Pancreas (tissue), 10 donors: ENCODE results near the gene HLF. TPM values are rescaled to one million over a fixed set of nuclear protein-coding genes. Genes with fewer than 3 reads are reported as not detected.
A peak's percentile ranks its signal among the peaks of the same experiment; 100 is the strongest.

Experiments
- ATAC-seq, 4 donors: fragments of 200-7000 bp; cut with Tn5 transposase; one replicate each; pipeline versions ENCODE4 v1.8.0 to v1.9.1; 2020; ENCODE audit warnings: mild to moderate bottlenecking in 4 of 4, moderate library complexity in 4 of 4
- DNase-seq, 6 donors: peaks; one replicate each; pipeline ENCODE4 v3.0.0-alpha.2; 2020
- FAIRE-seq: peaks from 2 replicates; lab custom pipeline; 2012; peaks lifted over from hg19 to GRCh38; lab: Jason Lieb, UNC
- H3K27ac ChIP-seq, 4 donors: fragments of 200-600 bp; sonication (generic); 1 replicate in 3 of 4; 2 replicates in 1 of 4; pipeline versions ENCODE4 v1.5.0 to v1.8.0; 2020
- H3K27me3 ChIP-seq, 4 donors: fragments of 200-600 bp; one replicate each; pipeline ENCODE4 v1.8.0; 2021
- H3K36me3 ChIP-seq, 3 donors: fragments of 200-600 bp; sonication (generic) in 1 of 3; one replicate each; pipeline versions ENCODE4 v1.5.0 to v1.8.0; 2020 to 2021
- H3K4me1 ChIP-seq, 3 donors: fragments of 200-600 bp; one replicate each; pipeline ENCODE4 v1.8.0; 2021
- H3K4me3 ChIP-seq, 4 donors: fragments of 200-600 bp; sonication (generic) in 2 of 4; one replicate each; pipeline versions ENCODE4 v1.5.0 to v1.8.0; 2020 to 2021
- H3K9me3 ChIP-seq, 4 donors: fragments of 200-600 bp; one replicate each; pipeline ENCODE4 v1.8.0; 2021
- WGBS, 2 donors: extraction: QIAGEN DNeasy Blood & Tissue Kit; methylation state at CpG; one replicate each; pipeline ENCODE4 v1.1.7; 2013; 5-methylcytosine and 5-hydroxymethylcytosine counted together
- intact Hi-C, 3 donors: fragments of 100-400 bp; cut with DNase I; formaldehyde crosslinking; loops; one replicate each; pipeline versions ENCODE4 v1.11.1 to v1.14.2; 2022
- polyA plus RNA-seq, 2 donors: library from polyadenylated mRNA; stranded (reverse); fragments of 200-250 nt; gene quantifications; one replicate each; pipeline ENCODE4 v1.2.3, GENCODE V29; 2013
- total RNA-seq, 6 donors: library from RNA; stranded (reverse); fragmentation: NEBNext Ultra II Directional in 4 of 6; extraction: Animal tissue kit (Norgen Biotek cat#: 25700) in 4 of 6; gene quantifications; one replicate each; pipeline versions ENCODE4 v1.2.1 to v1.2.4, GENCODE V29; 2021 to 2023
- TF ChIP-seq, protein P1 (sequence below), 4 donors: fragments of 200-600 bp; sonication (generic) in 3 of 4; IDR thresholded peaks; one replicate each; pipeline versions ENCODE4 v1.5.0 to v1.8.0; 2021; ENCODE audit warnings: antibody characterized with exemption in 4 of 4
- donor health status: healthy with polysubstance abuse.
- donor health status: DM: no; HTN: no; CAD: no; lungs with moderate emphysema.
- donor health status: DM: no; HTN: no; CAD: no.
- donor health status: control.
- donor health status: control.
- donor health status: Bipolar disorder and iron deficiency.
- donor health status: DM: yes; HTN: yes; CAD: no.
- donor health status: DM: no; HTN: no; CAD: no.
- donor health status: DM: no; HTN: no; CAD: no.
- donor health status: DM: yes; HTN: yes; CAD: no.

Gene HLF
- total and polyA plus RNA-seq, 8 donors: 1.2 to 4.6 (median 2.2) TPM

DNA sequence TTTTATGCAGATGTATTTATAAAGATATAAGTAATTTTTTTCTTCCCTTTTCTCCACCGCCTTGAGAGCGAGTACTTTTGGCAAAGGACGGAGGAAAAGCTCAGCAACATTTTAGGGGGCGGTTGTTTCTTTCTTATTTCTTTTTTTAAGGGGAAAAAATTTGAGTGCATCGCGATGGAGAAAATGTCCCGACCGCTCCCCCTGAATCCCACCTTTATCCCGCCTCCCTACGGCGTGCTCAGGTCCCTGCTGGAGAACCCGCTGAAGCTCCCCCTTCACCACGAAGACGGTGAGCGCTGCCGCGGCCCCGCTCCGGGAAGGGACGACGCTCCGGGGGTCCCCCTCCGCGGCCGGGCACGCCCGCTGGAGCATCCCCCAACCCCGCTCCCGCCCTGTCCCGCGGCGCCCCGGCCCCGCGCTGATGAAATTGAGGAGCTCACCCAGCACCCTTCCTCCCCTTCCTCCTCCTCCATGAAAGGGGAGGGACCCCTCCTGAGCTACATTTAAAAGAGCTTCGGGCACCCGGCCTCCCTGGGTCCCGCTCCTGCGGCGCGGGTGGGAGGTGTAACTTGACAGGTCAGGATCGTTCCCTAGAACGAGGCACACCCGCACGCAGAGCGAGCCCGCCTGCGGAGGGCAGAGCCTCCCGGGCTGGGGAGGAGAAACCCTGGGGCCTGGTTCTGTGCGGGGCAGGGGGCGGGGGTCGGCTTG is 706 bp downstream of the HLF start:
- Histone ChIP-seq H3K27me3 (no peaks in the 10 kb centered on the region), H3K36me3 (no peaks in the 10 kb centered on the region), H3K4me1 (peaks cover 0 to 7% (median 5%) of the 10 kb centered on the region in 3 donors), H3K4me3 (peak overlapping the region; percentile 37 to 64 (median 46)), H3K9me3 (no peaks in the 10 kb centered on the region), H3K27ac (peak overlapping the region in 2 of 4 donors; percentile 10 to 22)
- intact Hi-C loops: no loop called here
- TF ChIP-seq, protein P1, sequence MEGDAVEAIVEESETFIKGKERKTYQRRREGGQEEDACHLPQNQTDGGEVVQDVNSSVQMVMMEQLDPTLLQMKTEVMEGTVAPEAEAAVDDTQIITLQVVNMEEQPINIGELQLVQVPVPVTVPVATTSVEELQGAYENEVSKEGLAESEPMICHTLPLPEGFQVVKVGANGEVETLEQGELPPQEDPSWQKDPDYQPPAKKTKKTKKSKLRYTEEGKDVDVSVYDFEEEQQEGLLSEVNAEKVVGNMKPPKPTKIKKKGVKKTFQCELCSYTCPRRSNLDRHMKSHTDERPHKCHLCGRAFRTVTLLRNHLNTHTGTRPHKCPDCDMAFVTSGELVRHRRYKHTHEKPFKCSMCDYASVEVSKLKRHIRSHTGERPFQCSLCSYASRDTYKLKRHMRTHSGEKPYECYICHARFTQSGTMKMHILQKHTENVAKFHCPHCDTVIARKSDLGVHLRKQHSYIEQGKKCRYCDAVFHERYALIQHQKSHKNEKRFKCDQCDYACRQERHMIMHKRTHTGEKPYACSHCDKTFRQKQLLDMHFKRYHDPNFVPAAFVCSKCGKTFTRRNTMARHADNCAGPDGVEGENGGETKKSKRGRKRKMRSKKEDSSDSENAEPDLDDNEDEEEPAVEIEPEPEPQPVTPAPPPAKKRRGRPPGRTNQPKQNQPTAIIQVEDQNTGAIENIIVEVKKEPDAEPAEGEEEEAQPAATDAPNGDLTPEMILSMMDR (IDR thresholded peaks at IDR 0.05): no peak
- WGBS, 2 donors: 4% methylated on average over 52 of the region's 52 CpGs
- FAIRE-seq (no peak), DNase-seq (peak in 5 of 6 donors; percentile 25 to 79 (median 35)), ATAC-seq (peak; percentile 10 to 57 (median 27))

DNA sequence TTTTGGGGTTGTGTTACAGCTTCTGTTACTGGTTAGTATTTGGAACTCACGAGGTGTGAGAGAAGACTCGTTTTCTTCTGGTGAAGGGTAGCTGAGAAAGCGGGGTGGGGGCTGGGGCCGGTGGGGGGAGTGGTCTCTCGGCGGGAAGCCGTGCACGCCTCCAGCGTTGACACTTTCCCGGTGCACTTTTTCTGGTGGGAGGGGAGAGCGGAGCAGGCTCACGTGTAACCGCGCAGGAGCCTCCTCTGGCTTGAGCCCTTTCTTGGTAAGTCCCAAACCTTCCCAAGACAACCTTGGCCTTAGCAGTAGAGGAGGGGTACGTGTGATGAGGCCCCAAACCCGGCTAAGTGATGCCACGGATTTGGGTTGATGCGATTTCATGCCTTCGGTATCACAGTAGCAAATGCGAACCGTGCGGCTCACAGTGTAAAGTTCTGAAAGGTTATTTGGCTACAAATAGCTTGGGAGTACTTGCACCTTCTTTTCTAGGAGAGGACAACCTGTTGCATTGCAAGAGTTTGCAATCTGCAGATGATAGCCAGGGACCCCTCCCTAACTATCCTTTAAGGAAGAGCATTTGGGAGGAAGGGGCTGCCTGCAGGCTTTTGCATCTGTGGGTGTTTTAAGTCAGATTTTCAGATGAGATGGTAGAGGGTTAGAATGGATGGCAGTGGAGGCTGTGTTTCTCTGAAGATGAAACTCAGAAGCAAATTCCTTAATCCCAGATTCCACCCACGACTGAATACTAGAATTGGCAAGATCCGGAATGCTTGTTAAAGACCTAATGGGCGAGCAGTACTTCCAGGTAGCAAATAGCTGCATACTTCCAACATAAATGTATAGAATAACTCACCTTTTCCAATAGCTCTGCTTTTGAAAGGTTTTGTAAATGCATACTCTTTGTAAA is 1.5 kb downstream of the HLF start:
- DNase-seq (peak in 1 of 6 donors; percentile 24), FAIRE-seq (no peak), ATAC-seq (no peak)
- peak overlapping the region in 2 of 4 donors; percentile 10 to 23 for H3K27ac ChIP-seq
- peaks cover 0 to 7% (median 5%) of the 10 kb centered on the region in 3 donors for H3K4me1 ChIP-seq
- no peaks in the 10 kb centered on the region for H3K9me3 ChIP-seq
- no peaks in the 10 kb centered on the region for H3K36me3 ChIP-seq
- H3K27me3 ChIP-seq: no peaks in the 10 kb centered on the region
- intact Hi-C loops: no loop called here
- WGBS, 2 donors: 38 to 44% methylated on average over 25 of the region's 25 CpGs
- TF ChIP-seq, protein P1 (IDR thresholded peaks at IDR 0.05): no peak
- H3K4me3 ChIP-seq: peak overlapping the region in 3 of 4 donors; percentile 37 to 64 (median 54)

DNA sequence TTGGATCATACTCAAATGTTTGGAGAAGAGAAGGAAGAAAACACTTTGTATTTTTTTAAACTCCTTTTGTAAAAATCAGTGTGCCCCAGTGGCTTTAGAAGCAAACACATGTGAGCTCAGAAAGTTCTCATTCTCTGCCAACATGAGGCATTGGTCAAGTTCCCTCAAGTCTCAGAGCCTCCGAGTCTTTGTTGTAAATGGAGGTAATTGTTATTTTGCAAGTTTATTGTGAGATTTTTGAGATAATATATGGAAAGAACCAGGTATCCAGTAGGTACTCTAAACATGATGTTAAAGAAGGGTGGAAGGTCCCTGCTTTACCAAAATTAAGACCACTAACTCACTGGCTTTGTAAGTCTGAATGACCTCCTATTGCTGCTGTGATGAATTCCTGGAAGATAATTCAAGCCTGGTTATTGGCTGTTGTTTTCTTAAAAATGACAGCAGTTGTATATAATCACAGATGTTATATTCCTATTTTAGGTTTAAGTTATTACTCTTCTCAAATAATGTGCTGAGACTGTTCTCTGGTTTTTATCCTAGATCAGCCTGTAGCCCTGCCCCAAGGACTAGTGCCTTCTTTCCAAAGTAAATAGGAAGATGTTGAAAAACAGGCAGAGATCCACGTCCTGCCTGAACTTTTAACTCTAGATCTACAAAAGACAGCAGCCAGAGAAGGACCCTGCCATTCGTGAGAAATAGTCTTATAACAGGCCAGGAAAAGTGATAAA is 2.4 kb downstream of the HLF start:
- TF ChIP-seq, protein P1 (IDR thresholded peaks at IDR 0.05): no peak
- Histone ChIP-seq H3K9me3 (no peaks in the 10 kb centered on the region), H3K4me1 (peaks cover 0 to 7% (median 5%) of the 10 kb centered on the region in 3 donors), H3K27me3 (no peaks in the 10 kb centered on the region), H3K4me3 (no peak overlapping the region), H3K27ac (peak overlapping the region in 1 of 4 donors; percentile 23), H3K36me3 (no peaks in the 10 kb centered on the region)
- DNase-seq (no peak), FAIRE-seq (peak; percentile 32), ATAC-seq (no peak)
- whole genome bisulfite sequencing, 2 donors: 39% methylated on average over 3 of the region's 3 CpGs
- intact Hi-C loops: no loop called here

DNA sequence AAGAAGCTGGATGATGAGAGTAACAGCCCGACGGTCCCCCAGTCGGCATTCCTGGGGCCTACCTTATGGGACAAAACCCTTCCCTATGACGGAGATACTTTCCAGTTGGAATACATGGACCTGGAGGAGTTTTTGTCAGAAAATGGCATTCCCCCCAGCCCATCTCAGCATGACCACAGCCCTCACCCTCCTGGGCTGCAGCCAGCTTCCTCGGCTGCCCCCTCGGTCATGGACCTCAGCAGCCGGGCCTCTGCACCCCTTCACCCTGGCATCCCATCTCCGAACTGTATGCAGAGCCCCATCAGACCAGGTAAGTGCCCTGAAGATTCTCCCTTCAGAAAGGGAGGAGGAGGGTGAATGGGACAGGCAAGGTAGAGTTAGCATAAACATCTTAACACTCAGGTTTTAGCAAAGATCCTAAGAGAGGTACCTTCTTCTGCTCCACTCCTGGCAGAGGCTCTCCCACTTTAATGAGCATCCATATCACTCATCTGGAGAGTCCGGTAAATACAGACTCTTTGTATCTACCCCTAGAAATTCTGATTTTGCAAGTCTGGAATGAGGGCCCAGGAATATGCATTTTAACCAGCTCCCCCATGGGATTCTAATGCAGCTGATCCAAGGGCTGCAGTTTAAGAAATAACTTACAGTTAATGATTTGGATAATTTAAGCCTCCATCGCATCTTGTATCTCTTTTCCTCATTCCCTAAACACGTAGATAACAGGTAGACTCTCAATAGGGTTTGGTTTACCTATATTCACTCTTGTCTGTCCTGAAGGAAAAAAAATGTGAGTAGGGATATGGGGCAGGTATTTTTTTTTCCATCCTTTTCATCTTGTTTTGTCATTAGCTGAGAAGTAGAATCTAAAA is 3.3 kb downstream of the HLF start:
- 86 to 87% methylated on average over 11 of the region's 11 CpGs for WGBS, 2 donors
- no peak for FAIRE-seq
- no peak for ATAC-seq
- Histone ChIP-seq H3K4me3 (no peak overlapping the region), H3K27me3 (no peaks in the 10 kb centered on the region), H3K36me3 (no peaks in the 10 kb centered on the region), H3K27ac (peak overlapping the region in 1 of 4 donors; percentile 23), H3K9me3 (no peaks in the 10 kb centered on the region), H3K4me1 (peaks cover under 1 to 7% (median 5%) of the 10 kb centered on the region in 3 donors)
- DNase-seq: no peak
- intact Hi-C loops: no loop called here
- TF ChIP-seq, protein P1 (IDR thresholded peaks at IDR 0.05): no peak
